H9 (cell line): Measurements from ENCODE around the gene PPIH. TPM values are rescaled to one million over a fixed set of nuclear protein-coding genes. Genes with fewer than 3 reads are reported as not detected.

Experiments used
- DNase-seq: peaks from one replicate; pipeline ENCODE4 v3.0.0-alpha.2; 2017
- H2AFZ ChIP-seq: one replicate; pipeline ENCODE4 v1.6.1; 2013; ENCODE audit warnings: mild to moderate bottlenecking, low read length, control low read depth, moderate library complexity
- H2AK5ac ChIP-seq: 2 replicates; pipeline ENCODE4 v1.6.1; 2013; ENCODE audit warnings: low read length, control low read depth, mixed read lengths; ENCODE audit not compliant: insufficient read length
- H2BK120ac ChIP-seq: one replicate; pipeline ENCODE4 v1.6.1; 2013; ENCODE audit warnings: low read depth, mild to moderate bottlenecking, low read length, control low read depth, inconsistent platforms; ENCODE audit not compliant: poor library complexity, severe bottlenecking
- H2BK12ac ChIP-seq: 2 replicates; pipeline ENCODE4 v1.6.1; 2013; ENCODE audit warnings: low read length, control low read depth, mixed read lengths, low read depth; ENCODE audit not compliant: insufficient read length
- H2BK15ac ChIP-seq: 2 replicates; pipeline ENCODE4 v1.6.1; 2013; ENCODE audit warnings: low read depth, low read length, control low read depth
- H2BK20ac ChIP-seq: one replicate; pipeline ENCODE4 v1.6.1; 2013; ENCODE audit warnings: low read depth, mild to moderate bottlenecking, low read length, control low read depth, inconsistent platforms; ENCODE audit not compliant: poor library complexity, severe bottlenecking
- H2BK5ac ChIP-seq: 2 replicates; pipeline ENCODE4 v1.6.1; 2013; ENCODE audit warnings: low read length, control low read depth, mixed read lengths; ENCODE audit not compliant: insufficient read length
- H3K14ac ChIP-seq: 2 replicates; pipeline ENCODE4 v1.6.1; 2013; ENCODE audit warnings: low read length, control low read depth; ENCODE audit not compliant: insufficient read depth
- H3K18ac ChIP-seq: 2 replicates; pipeline ENCODE4 v1.6.1; 2013; ENCODE audit warnings: low read depth, mild to moderate bottlenecking, mixed read lengths, low read length, control low read depth; ENCODE audit not compliant: insufficient read length
- H3K23ac ChIP-seq: 2 replicates; pipeline ENCODE4 v1.6.1; 2013; ENCODE audit warnings: low read length, control low read depth, mixed read lengths, low read depth; ENCODE audit not compliant: insufficient read length
- H3K23me2 ChIP-seq: 2 replicates; pipeline ENCODE4 v1.6.1; 2013; ENCODE audit warnings: low read depth, mild to moderate bottlenecking, mixed read lengths, low read length, control low read depth; ENCODE audit not compliant: insufficient read length, poor library complexity, severe bottlenecking
- H3K27ac ChIP-seq: 2 replicates; pipeline ENCODE4 v1.5.1; 2013; ENCODE audit warnings: low read length, control low read depth, mixed read lengths, low read depth; ENCODE audit not compliant: insufficient read length
- H3K27me3 ChIP-seq: 2 replicates; pipeline ENCODE4 v1.6.1; 2013; ENCODE audit warnings: low read length, control low read depth, inconsistent platforms; ENCODE audit not compliant: insufficient read depth
- H3K4ac ChIP-seq: 2 replicates; pipeline ENCODE4 v1.6.1; 2013; ENCODE audit warnings: low read depth, mild to moderate bottlenecking, control low read depth, inconsistent platforms, low read length, moderate library complexity
- H3K4me1 ChIP-seq: 2 replicates; pipeline ENCODE4 v1.6.1; 2013; ENCODE audit warnings: low read length, control low read depth, inconsistent platforms; ENCODE audit not compliant: insufficient read depth
- H3K4me2 ChIP-seq: 2 replicates; pipeline ENCODE4 v1.6.1; 2013; ENCODE audit warnings: low read length, control low read depth, mixed read lengths; ENCODE audit not compliant: insufficient read length, insufficient read depth
- H3K56ac ChIP-seq: 2 replicates; pipeline ENCODE4 v1.6.1; 2013; ENCODE audit warnings: low read depth, mild to moderate bottlenecking, mixed read lengths, low read length, control low read depth; ENCODE audit not compliant: insufficient read length
- H3K79me1 ChIP-seq: 2 replicates; pipeline ENCODE4 v1.6.1; 2013; ENCODE audit warnings: low read depth, mild to moderate bottlenecking, moderate library complexity, low read length, control low read depth, inconsistent platforms; ENCODE audit not compliant: insufficient read depth, poor library complexity, severe bottlenecking
- H3K79me2 ChIP-seq: 2 replicates; pipeline ENCODE4 v1.6.1; 2013; ENCODE audit warnings: low read length, control low read depth, inconsistent platforms; ENCODE audit not compliant: insufficient read depth
- H3K9ac ChIP-seq: 2 replicates; pipeline ENCODE4 v1.6.1; 2013; ENCODE audit warnings: low read length, control low read depth, mixed read lengths; ENCODE audit not compliant: insufficient read length; ENCODE audit errors: extremely low read depth
- H3K9me3 ChIP-seq: one replicate; pipeline ENCODE4 v1.6.1; 2013; ENCODE audit warnings: low read depth, low read length, inconsistent platforms; ENCODE audit not compliant: control insufficient read depth
- H3T11ph ChIP-seq: one replicate; pipeline ENCODE4 v1.6.1; 2013; ENCODE audit warnings: mild to moderate bottlenecking, low read length, control low read depth, inconsistent platforms
- H4K20me1 ChIP-seq: one replicate; pipeline ENCODE4 v1.6.1; 2013; ENCODE audit not compliant: control insufficient read depth, insufficient read length, insufficient read depth
- H4K5ac ChIP-seq: 2 replicates; pipeline ENCODE4 v1.6.1; 2013; ENCODE audit warnings: low read depth, mild to moderate bottlenecking, mixed read lengths, low read length, control low read depth; ENCODE audit not compliant: insufficient read length
- H4K8ac ChIP-seq: replicated peaks from 2 replicates; pipeline ENCODE4 v1.6.1; 2013; ENCODE audit warnings: low read length, control low read depth, mixed read lengths, low read depth; ENCODE audit not compliant: insufficient read length
- H4K91ac ChIP-seq: 2 replicates; pipeline ENCODE4 v1.6.1; 2013; ENCODE audit warnings: low read depth, mild to moderate bottlenecking, moderate library complexity, mixed read lengths, low read length, control low read depth; ENCODE audit not compliant: insufficient read length
- H3K27ac Mint-ChIP-seq, 3 experiments: 2 replicates in 2 of 3; 3 replicates in 1 of 3; pipeline ENCODE4 v1.8.0; 2020 to 2021; ENCODE audit warnings: mixed read lengths in 3 of 3, mild to moderate bottlenecking in 1 of 3, moderate library complexity in 1 of 3
- H3K27me3 Mint-ChIP-seq: 2 replicates; pipeline ENCODE4 v1.8.0; 2021; ENCODE audit warnings: low read depth, mild to moderate bottlenecking, moderate library complexity, mixed read lengths
- H3K36me3 Mint-ChIP-seq, 3 experiments: 2 replicates in 2 of 3; 3 replicates in 1 of 3; pipeline ENCODE4 v1.8.0; 2020 to 2021; ENCODE audit warnings: low read depth in 3 of 3, mixed read lengths in 3 of 3; ENCODE audit not compliant: insufficient read depth in 1 of 3
- H3K4me1 Mint-ChIP-seq, 2 experiments: 2 replicates each; pipeline ENCODE4 v1.8.0; 2020; ENCODE audit warnings: mixed read lengths in 2 of 2
- H3K4me3 Mint-ChIP-seq, 2 experiments: 2 replicates in 1 of 2; 3 replicates in 1 of 2; pipeline ENCODE4 v1.8.0; 2020 to 2021; ENCODE audit warnings: mild to moderate bottlenecking in 2 of 2, mixed read lengths in 2 of 2, moderate library complexity in 1 of 2
- H3K9me3 Mint-ChIP-seq, 2 experiments: 2 replicates in 1 of 2; 3 replicates in 1 of 2; pipeline ENCODE4 v1.8.0; 2020; ENCODE audit warnings: mild to moderate bottlenecking in 2 of 2, mixed read lengths in 2 of 2, moderate library complexity in 1 of 2
- CTCF ChIP-seq: fragments of 200-600 bp; sonication (generic); conservative IDR thresholded peaks from 3 replicates; pipeline ENCODE4 v1.8.0; 2021; ENCODE audit warnings: antibody characterized with exemption, mild to moderate bottlenecking
- WGBS: extraction: QIAGEN DNeasy Blood & Tissue Kit; methylation state at CpG from one replicate; pipeline ENCODE4 v1.1.7; 2013; ENCODE audit warnings: missing lambda C conversion rate, low lambda C conversion rate, mixed read lengths; ENCODE audit not compliant: insufficient read length; ENCODE audit errors: extremely low coverage; 5-methylcytosine and 5-hydroxymethylcytosine counted together
- total RNA-seq: library from RNA; stranded (reverse); gene quantifications from 2 replicates; pipeline ENCODE4 v1.2.1, GENCODE V29; 2021

Gene PPIH
- total RNA-seq, 1 experiment from 2014 or later = 89.3 TPM

DNA sequence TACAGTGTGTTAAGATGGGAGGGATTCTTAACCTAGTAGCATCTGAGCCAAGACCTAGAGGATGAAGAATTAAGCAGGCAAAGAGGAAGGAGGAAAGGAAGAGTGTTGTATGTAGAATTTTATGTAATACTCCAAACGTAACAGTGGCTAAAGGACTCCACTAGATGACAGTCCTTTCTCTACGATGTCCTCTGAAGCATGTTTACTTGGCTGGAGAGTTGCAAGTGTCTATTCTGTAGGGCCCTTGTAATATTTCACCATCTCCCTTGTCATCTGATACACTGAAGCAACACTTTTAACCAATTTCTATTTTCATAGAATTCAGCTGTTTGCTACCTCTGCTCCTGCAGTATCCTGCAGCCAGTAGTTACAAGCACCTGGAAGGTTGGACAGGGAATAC, 21.8 kb downstream of the PPIH start:
- no peaks in the 10 kb centered on the region for H3K9me3 ChIP-seq
- peaks cover 26 to 35% (median 30%) of the 10 kb centered on the region in 3 experiments for H3K36me3 Mint-ChIP-seq
- H3K4me3 Mint-ChIP-seq = peak overlapping the region; percentile 93 to 97; a peak in 3 of 5 replicates
- H2BK20ac ChIP-seq = no peak overlapping the region
- no peak overlapping the region for H3K18ac ChIP-seq
- no peak overlapping the region for H2AK5ac ChIP-seq
- H3T11ph ChIP-seq = no peak overlapping the region
- no peak overlapping the region for H3K9ac ChIP-seq
- no peak overlapping the region for H3K4me2 ChIP-seq
- H3K27ac ChIP-seq = no peak overlapping the region
- H3K79me1 ChIP-seq = no peaks in the 10 kb centered on the region
- H2BK12ac ChIP-seq = no peak overlapping the region
- H3K4me1 Mint-ChIP-seq = peaks cover 29 to 31% of the 10 kb centered on the region in 2 experiments
- no peak overlapping the region for H2BK5ac ChIP-seq
- no peak overlapping the region for H2BK120ac ChIP-seq
- no peak for TF ChIP-seq CTCF
- H3K27me3 Mint-ChIP-seq = no peaks in the 10 kb centered on the region
- H3K23ac ChIP-seq = no peak overlapping the region
- H3K4ac ChIP-seq = no peak overlapping the region
- WGBS = no CpG with 5 or more reads among the region's 2 CpGs
- no peak overlapping the region for H2BK15ac ChIP-seq
- H3K27ac Mint-ChIP-seq = no peak overlapping the region
- no peak overlapping the region for H3K14ac ChIP-seq
- peaks cover 15% of the 10 kb centered on the region for H3K23me2 ChIP-seq
- no peak overlapping the region for H2AFZ ChIP-seq
- no peaks in the 10 kb centered on the region for H4K20me1 ChIP-seq
- no peak for DNase-seq
- no peak overlapping the region for H4K5ac ChIP-seq
- no peak overlapping the region for H4K91ac ChIP-seq
- H4K8ac ChIP-seq = no peak overlapping the region
- H3K56ac ChIP-seq = no peak overlapping the region
- H3K27me3 ChIP-seq = no peaks in the 10 kb centered on the region
- peaks cover 22% of the 10 kb centered on the region for H3K79me2 ChIP-seq
- H3K9me3 Mint-ChIP-seq = no peaks in the 10 kb centered on the region
- peaks cover 2% of the 10 kb centered on the region for H3K4me1 ChIP-seq
